ENCODE results near the gene GABPB1. TPM values are rescaled to one million over a fixed set of nuclear protein-coding genes. Genes with fewer than 3 reads are reported as not detected.

GABPB1 gene
- total and polyA plus RNA-seq, 8 donors, result 2.9 to 9.7 (median 4.9) TPM

- ATAC-seq, result no peak
- no peaks in the 10 kb centered on the region for H3K27me3 ChIP-seq
These were observed 98.6 kb downstream of the GABPB1 start for GRCh38 chr15:50256188-50257041.

GRCh38 chr15:50252556-50252955, 102.4 kb downstream of the GABPB1 start:
- Histone ChIP-seq H3K4me3 (no peak overlapping the region), H3K9me3 (no peaks in the 10 kb centered on the region), H3K27me3 (no peaks in the 10 kb centered on the region), H3K36me3 (no peaks in the 10 kb centered on the region), H3K27ac (no peak overlapping the region), H3K4me1 (no peaks in the 10 kb centered on the region)
- intact Hi-C loops (cut with DNase I), result no loop called here
- ATAC-seq (no peak), FAIRE-seq (no peak), DNase-seq (no peak)
- no peak for TF ChIP-seq CTCF (IDR thresholded peaks at IDR 0.05)
- WGBS, 2 donors, result 77 to 85% methylated on average over 11 of the region's 11 CpGs

More at GRCh38 chr15:50256188-50257041, 98.6 kb downstream of the GABPB1 start:
- intact Hi-C loops (cut with DNase I), result no loop called here
- no peak for FAIRE-seq
- no peak overlapping the region for H3K4me3 ChIP-seq
- WGBS, 2 donors, result 45 to 57% methylated on average over 5 of the region's 5 CpGs
- TF ChIP-seq CTCF (IDR thresholded peaks at IDR 0.05), result no peak
- no peak for DNase-seq
- no peaks in the 10 kb centered on the region for H3K4me1 ChIP-seq
- H3K9me3 ChIP-seq, result no peaks in the 10 kb centered on the region
- H3K27ac ChIP-seq, result no peak overlapping the region
- no peaks in the 10 kb centered on the region for H3K36me3 ChIP-seq

GRCh38 chr15:50251638-50252182, 103.3 kb downstream of the GABPB1 start:
- intact Hi-C loops (cut with DNase I), result no loop called here
- 70 to 92% methylated on average over 11 of the region's 11 CpGs for WGBS, 2 donors

GRCh38 chr15:50250760-50251394, 104.1 kb downstream of the GABPB1 start:
- H3K9me3 ChIP-seq, result no peaks in the 10 kb centered on the region
- no peak overlapping the region for H3K4me3 ChIP-seq
- H3K27me3 ChIP-seq, result no peaks in the 10 kb centered on the region
- no peak overlapping the region for H3K27ac ChIP-seq
- WGBS, 2 donors, result 60 to 65% methylated on average over 6 of the region's 6 CpGs
- intact Hi-C loops (cut with DNase I), result no loop called here
- H3K36me3 ChIP-seq, result no peaks in the 10 kb centered on the region
- no peak for TF ChIP-seq CTCF (IDR thresholded peaks at IDR 0.05)
- no peaks in the 10 kb centered on the region for H3K4me1 ChIP-seq
- ATAC-seq (no peak), DNase-seq (no peak), FAIRE-seq (no peak)

More at GRCh38 chr15:50251638-50252182, 103.3 kb downstream of the GABPB1 start:
- no peaks in the 10 kb centered on the region for H3K27me3 ChIP-seq
- FAIRE-seq, result no peak
- no peak overlapping the region for H3K27ac ChIP-seq
- TF ChIP-seq CTCF (IDR thresholded peaks at IDR 0.05), result no peak
- no peak for DNase-seq
- H3K4me1 ChIP-seq, result no peaks in the 10 kb centered on the region
- ATAC-seq, result no peak
- no peak overlapping the region for H3K4me3 ChIP-seq
- H3K36me3 ChIP-seq, result no peaks in the 10 kb centered on the region
- H3K9me3 ChIP-seq, result no peaks in the 10 kb centered on the region

All from pancreas (tissue), 10 donors.